IPS DF 4.7 (cell line): ENCODE data around the gene C5orf58.

Experiments used
- DNase-seq: peaks from one replicate; pipeline ENCODE4 v3.0.0-alpha.2; 2013; ENCODE audit warnings: low spot score; ENCODE audit errors: extremely low read depth

Gene C5orf58

GRCh38 chr5:170232786-170233185, at the start of gene C5orf58:
C5orf58 (plus strand) TSS chr5:170232985; CDS start chr5:170234977, 1,992 bp downstream.
- no peak for DNase-seq

- DNase-seq = peak; percentile 46
These were observed 48.7 kb upstream of the C5orf58 start for GRCh38 chr5:170183816-170184687.

- no peak for DNase-seq
These were observed 48.0 kb upstream of the C5orf58 start for GRCh38 chr5:170184737-170185136.

- DNase-seq = no peak
These were observed 46.6 kb upstream of the C5orf58 start for GRCh38 chr5:170186156-170186555.

GRCh38 chr5:170186856-170187255, 45.9 kb upstream of the C5orf58 start:
- DNase-seq = no peak

GRCh38 chr5:170190436-170191134, 42.2 kb upstream of the C5orf58 start:
- DNase-seq = no peak

GRCh38 chr5:170192829-170193228, 40.0 kb upstream of the C5orf58 start:
- no peak for DNase-seq

- DNase-seq = no peak
These were observed 36.8 kb upstream of the C5orf58 start for GRCh38 chr5:170195961-170196360.

GRCh38 chr5:170200876-170201275, 31.9 kb upstream of the C5orf58 start:
- DNase-seq = no peak

- no peak for DNase-seq
These were observed 31.5 kb upstream of the C5orf58 start for GRCh38 chr5:170201311-170201710.

- DNase-seq = no peak
These were observed 30.7 kb upstream of the C5orf58 start for GRCh38 chr5:170202117-170202516.

GRCh38 chr5:170204202-170204601, 28.6 kb upstream of the C5orf58 start:
- DNase-seq = no peak

GRCh38 chr5:170206216-170206615, 26.6 kb upstream of the C5orf58 start:
- DNase-seq = no peak

GRCh38 chr5:170206958-170207357, 25.8 kb upstream of the C5orf58 start:
- no peak for DNase-seq

GRCh38 chr5:170211575-170212334, 21.0 kb upstream of the C5orf58 start:
- no peak for DNase-seq

GRCh38 chr5:170216257-170216864, 16.4 kb upstream of the C5orf58 start:
- DNase-seq = no peak

GRCh38 chr5:170217831-170218230, 15.0 kb upstream of the C5orf58 start:
- no peak for DNase-seq

GRCh38 chr5:170218726-170219125, 14.1 kb upstream of the C5orf58 start:
- no peak for DNase-seq

GRCh38 chr5:170219615-170220014, 13.2 kb upstream of the C5orf58 start:
- no peak for DNase-seq

GRCh38 chr5:170220191-170220590, 12.6 kb upstream of the C5orf58 start:
- no peak for DNase-seq

- no peak for DNase-seq
These were observed 11.5 kb upstream of the C5orf58 start for GRCh38 chr5:170221327-170221741.
